Muscle of back (tissue), 11 donors: ENCODE results near the gene SMC3. TPM values are rescaled to one million over a fixed set of nuclear protein-coding genes. Genes with fewer than 3 reads are reported as not detected.

Experiments
- DNase-seq, 3 donors: peaks; one replicate each; pipeline versions ENCODE4 v3.0.0 to v3.0.0-alpha.2; 2013
- polyA plus RNA-seq, 10 donors: library from polyadenylated mRNA; unstranded; fragments of 120-200 nt; gene quantifications; one replicate each; pipeline ENCODE4 v1.2.1, GENCODE V29; 2013; ENCODE audit not compliant: insufficient read length in 10 of 10

SMC3 gene
- polyA plus RNA-seq, 10 donors = 40.3 to 61.6 (median 46.4) TPM

- DNase-seq = no peak
Observed at GRCh38 chr10:110540031-110540430, 27.5 kb upstream of the SMC3 start.

- no peak for DNase-seq
Observed at GRCh38 chr10:110544958-110545537, 22.4 kb upstream of the SMC3 start.

DNA sequence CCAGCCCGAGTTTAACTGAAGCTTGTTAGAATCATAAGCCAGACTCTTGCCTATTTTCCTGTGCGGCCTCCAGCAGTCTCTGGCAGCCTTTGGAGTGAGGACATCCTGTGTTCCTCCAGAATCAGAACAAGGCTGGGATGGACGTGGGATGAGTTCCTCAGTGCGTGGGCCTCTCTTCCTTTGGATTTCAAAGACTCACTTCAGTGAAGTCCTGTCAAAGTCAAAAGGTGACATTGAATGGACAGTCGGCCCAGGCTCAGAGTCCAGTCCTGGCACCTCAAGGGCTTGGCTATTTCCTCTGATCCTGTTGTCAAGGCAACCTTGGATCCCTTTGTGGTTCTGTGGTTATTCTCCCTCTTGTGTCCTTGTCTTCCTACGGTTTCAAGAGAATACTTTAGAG, 21.4 kb upstream of the SMC3 start:
- DNase-seq = no peak

GRCh38 chr10:110546499-110547110, 20.9 kb upstream of the SMC3 start:
- no peak for DNase-seq

- peak; percentile 41 to 74 (median 54) for DNase-seq
Observed at GRCh38 chr10:110547139-110547761, 20.2 kb upstream of the SMC3 start.

DNA sequence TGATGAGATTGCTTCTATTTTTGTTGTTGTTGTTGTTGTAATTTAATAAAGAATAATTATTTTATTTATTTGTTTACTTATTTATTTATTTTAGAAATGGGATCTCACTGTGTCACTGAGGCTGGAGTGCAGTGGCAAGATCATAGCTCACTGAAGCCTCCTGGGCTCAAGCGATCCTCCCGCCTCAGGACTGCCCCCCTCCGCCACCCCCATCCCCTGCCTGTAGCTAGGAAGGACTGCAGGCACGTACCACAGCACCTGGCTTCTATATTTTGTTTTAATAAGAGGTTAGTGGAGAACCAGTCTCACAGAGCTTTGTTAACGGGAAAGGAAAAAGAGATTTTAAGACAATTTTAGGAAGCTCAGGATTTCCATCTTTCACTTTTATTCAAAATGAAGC, 19.5 kb upstream of the SMC3 start:
- DNase-seq = no peak

GRCh38 chr10:110549211-110549610, 18.3 kb upstream of the SMC3 start:
- DNase-seq = no peak

- DNase-seq = no peak
Observed at GRCh38 chr10:110553905-110554304, 13.6 kb upstream of the SMC3 start.

DNA sequence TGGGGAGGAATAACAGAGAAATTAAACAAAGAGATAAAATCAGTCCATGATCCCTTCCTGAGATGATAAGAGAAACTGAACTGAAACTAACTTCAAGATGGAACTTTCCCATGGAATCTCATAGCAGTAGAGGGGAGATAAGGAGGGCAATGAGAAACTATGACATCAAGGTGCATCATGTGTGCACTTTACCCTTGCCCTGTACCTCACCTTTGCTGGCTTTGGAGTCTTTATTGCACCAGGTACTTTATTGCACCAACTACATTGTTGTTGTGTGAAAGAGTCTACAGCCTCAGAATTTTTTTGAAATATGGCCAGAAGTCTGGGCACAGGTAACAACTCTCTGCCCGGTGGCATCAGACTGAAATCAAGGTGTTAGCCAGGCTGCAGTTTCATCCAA, 11.2 kb upstream of the SMC3 start:
- no peak for DNase-seq

DNA sequence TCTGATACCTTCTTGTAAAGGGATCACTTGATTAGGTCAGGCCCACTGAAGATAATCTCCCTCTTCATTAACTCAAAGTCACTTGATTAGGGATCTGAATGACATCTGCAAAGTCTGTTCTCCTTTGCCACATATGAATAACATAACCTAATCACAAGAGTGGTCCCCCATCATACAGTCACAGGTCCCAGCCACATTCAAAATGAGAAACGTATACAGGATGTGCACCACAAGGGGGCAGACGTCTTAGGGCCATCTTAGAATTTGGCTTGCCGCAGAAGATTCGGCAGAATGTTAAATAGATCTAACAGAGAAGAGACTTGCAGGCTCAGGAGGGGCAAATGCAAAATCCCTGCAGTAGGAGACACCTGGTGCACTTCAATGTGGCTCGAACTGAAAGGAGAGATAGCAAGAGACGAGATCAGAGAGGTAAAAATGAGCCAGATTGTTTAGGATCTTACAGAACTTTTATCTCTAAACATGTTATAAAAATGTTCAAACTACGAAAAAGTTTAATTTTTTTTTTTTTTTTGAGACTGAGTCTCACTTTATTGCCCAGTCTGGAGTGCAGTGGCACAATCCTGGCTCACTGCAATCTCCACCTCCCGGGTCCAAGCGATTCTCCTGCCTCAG, 10.4 kb upstream of the SMC3 start:
- DNase-seq = peak in 2 of 3 donors; percentile 38 to 41

DNA sequence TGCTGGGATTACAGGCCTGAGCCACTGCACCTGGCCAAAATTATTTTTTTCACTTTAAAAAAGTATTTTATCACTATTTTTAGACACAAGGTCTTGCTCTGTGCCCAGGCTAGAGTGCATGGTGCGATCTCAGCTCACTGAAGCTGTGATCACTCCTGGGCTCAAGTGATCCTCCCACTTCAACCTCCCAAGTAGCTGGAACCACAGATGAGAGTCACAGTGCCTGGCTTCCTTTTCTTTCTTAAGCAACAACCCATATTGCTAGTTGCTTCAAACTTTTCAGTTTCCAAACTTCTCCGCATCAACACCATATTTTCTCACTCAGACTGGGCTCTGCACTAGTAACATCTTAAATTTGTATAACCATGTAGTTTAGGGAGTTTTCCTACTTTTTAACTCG, 9.5 kb upstream of the SMC3 start:
- no peak for DNase-seq

DNA sequence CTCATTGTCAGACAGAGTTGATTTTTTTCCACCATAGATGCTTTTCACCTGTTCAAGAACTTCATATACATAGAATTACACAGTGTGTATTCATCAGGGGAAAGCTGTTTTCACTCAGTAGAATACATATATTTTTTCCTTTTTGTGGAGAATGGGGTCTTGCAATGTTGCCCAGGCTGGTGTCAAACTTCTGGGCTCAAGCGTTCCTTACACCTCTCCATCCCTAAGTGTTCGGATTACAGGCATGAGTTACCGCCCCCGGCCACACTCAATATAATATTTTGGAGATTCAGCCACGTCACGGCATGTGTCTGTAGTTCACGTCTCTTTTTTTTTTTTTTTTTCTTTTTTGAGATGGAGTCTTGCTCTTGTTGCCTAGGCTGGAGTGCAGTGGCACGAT, 7.5 kb upstream of the SMC3 start:
- no peak for DNase-seq

DNA sequence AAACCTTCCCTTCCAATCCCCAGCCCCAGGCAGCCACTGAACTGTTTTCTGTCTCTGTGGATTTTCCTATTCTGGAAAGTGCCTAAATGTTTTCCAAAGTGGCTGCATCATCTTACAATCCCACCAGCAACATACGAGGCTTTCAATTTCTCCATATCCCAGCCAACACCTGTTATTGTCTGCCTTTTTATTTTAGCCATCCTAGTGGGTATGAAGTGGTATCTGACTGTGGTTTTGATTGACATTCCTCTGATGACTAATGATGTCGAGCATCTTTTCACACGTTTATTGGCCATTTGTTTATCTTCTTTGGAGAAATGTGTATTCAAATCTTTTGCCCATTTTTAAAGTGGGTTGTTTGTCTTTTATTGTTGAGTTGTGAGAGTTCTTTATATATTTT, 6.2 kb upstream of the SMC3 start:
- no peak for DNase-seq

DNA sequence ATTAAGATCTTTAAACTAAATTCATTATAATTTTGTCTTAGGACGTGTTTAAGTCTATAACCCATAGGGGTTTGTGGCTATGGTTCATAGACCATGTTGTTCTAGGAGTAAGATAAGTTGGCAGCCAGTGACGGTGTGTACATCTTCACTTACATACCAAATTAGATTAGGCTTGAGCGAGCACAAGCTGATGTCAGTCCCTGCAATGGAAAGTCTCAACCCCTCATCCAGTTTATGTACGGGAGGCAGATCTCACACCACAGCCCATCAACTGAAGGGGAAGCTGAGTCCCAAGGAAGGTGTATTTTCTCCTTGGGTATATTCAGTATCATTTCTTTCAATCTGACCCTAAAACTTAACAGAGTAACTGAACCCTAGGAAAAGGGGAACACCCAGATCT, 5.1 kb upstream of the SMC3 start:
- no peak for DNase-seq

GRCh38 chr10:110563132-110563531, 4.4 kb upstream of the SMC3 start:
- no peak for DNase-seq

DNA sequence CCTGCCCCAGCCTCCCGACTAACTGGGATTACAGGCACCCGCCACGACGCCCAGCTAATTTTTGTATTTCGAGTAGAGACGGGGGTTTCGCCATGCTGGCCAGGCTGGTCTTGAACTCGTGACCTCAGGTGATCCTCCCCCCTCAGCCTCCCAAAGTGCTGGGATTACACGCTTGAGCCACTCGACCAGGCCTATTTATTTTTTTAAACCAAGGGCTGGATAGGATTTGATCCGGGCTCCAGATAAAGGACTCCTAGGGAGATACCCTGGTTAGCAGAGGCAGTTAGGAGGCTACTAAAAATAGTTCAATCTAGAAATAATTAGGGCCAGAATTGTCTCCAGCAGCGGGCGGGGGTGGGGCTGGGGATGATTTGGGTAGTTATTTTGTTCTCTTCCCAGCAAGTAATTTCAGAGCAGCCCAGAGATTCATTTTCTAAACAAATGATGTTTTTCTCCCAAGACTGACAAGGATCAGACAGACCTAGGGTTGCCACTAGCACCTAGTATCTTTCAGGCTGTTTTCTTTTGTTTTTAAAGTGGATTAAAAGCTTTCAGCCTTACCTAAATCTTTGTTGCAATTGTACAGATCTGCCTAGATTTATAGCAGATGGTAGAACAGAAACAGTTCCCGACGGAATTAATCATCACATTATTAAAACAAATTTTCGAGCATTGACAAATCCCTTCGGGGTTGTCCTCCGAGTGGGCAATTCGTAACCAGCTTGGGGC, 859 bp upstream of the SMC3 start:
- peak in 1 of 3 donors; percentile 20 for DNase-seq

DNA sequence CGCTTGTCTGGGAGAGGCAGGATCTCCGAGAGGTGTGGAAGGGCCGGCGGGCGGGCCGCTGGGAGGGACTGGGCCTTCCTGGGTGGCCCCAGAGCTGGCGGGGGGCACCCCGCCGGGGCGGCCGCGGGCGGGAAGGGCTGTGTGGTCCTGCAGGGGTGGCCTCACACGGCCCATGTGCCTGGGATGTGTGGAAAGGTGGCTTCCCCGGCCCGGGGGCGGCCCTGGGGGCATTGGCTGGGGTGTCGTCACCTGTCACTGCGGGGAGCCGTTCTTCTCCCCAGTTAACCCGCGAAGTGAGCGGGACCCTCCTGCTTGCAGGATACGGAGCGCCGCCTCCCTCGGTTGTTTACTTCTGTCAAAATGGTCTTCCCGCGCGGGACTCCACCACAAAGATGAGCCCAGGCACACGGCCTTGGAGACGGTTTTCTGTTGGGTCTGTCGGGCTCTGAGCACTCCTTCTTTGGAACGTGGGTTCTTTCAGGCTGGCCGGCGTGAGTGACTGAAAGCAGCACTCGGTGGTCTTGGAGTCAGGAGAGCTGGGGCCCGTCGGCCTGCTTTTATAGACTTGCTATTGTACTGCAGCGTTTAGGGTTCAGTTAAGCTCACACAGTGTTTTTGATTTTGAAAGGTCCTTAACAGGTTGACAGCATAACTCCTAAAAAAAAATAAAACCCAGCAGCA, 700 bp downstream of the SMC3 start:
- DNase-seq = peak in 2 of 3 donors; percentile 47 to 74

DNA sequence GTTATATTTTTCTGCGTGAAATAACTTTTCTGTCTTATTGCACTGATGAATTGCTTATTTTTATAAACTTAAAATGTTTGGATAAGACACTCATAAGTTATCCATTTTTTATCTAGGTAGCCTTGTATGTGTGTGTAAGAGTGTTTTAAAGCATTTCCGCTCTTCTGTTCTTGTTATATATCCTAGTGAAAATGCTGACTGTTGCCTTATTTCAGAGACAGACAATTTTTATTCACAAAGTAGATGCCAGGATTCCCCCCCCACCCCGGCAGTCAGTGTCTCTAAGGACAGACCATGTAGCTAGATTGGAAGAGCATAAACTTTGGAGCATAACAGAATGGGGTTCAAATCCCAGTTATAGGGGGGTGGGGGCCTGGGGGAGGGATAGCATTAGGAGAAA, 1.6 kb downstream of the SMC3 start:
- no peak for DNase-seq

DNA sequence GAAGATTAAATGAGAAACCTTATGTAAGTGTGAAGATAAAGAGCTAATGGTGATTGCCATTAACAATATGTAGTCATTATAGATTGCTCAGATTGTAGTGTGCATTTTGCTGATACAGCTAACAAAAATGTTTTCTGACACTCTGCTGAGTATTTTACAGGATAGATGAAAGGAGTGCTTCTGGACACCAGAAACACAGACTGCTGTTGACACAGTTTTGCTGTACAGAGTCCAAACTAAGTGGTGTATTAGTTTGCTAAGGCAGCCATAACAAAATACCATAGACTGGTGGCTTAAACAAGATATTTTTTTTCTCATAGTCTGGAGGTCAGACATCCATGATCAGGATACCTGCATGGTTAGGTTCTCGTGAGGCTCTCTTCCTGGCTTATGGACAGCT, 2.2 kb downstream of the SMC3 start:
- no peak for DNase-seq

DNA sequence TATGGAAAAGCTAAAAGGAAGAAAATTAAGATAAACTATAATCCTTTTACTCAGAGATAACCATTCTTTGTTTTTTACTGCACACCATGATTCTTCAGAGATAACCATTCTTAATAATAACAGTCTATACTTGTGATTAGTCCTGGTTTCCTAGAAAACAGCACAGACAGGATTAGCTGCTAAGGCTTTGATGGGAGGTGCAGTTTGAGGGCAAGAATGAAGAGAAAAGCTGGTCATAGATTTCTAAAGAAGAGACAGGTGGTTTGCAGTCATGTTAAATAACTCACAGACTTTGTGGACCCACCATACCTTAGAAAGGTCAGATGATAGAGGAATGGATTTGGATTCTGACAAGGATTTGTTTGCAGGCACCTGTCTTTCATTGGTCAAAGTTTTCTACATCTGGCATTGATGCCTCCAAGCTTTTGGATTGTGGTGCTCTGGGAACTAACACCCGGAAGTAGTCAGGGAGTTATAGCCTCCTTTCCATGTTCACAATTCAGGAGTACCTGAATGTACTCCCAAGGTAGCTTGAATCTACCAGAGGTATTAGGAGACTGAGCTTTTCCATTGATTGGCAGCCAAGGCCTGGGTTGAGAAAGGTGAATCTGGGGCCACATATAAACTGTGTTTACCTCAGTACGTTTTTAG, 3.7 kb downstream of the SMC3 start:
- no peak for DNase-seq

DNA sequence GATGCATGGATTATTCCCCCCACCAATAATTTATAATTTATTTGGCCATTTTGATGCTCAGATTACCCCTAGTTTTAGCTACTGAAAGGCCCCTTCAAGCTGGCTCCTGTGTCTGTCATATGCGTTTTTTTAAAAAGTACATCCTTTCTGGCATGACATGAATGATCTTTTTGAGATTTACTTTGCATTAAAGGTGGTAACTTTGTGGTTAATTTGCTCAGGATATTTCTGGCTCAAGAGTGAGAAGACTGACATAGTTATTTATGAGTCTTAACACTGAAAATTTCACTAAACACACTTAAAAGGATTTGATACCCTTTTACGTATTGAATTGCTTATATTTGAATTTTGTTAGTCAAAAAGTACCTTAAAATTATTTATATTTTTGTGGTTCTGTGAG, 5.4 kb downstream of the SMC3 start:
- DNase-seq = no peak
